Mucosa of descending colon (tissue), 3 donors: ENCODE results near the gene GOLGA6A. TPM values are rescaled to one million over a fixed set of nuclear protein-coding genes. Genes with fewer than 3 reads are reported as not detected.
"Not testable (repeated sequence)": the region's sequence is repeated elsewhere in the genome, so short reads cannot be mapped to it uniquely, and the experiment has no call there.

Experiments
- ATAC-seq: fragments of 200-7000 bp; cut with Tn5 transposase; one replicate; pipeline ENCODE4 v1.9.1; 2020; ENCODE audit warnings: mild to moderate bottlenecking, moderate library complexity
- DNase-seq, 3 donors: peaks; one replicate each; pipeline ENCODE4 v3.0.0-alpha.2; 2020
- H3K36me3 ChIP-seq: fragments of 200-600 bp; one replicate; pipeline ENCODE4 v1.8.0; 2021; ENCODE audit warnings: low read depth, mild to moderate bottlenecking
- H3K4me1 ChIP-seq: fragments of 200-600 bp; one replicate; pipeline ENCODE4 v1.8.0; 2021; ENCODE audit warnings: low read depth, mild to moderate bottlenecking
- H3K4me3 ChIP-seq: fragments of 200-600 bp; one replicate; pipeline ENCODE4 v1.8.0; 2021; ENCODE audit warnings: mild to moderate bottlenecking
- H3K9me3 ChIP-seq: fragments of 200-600 bp; one replicate; pipeline ENCODE4 v1.8.0; 2021; ENCODE audit warnings: mild to moderate bottlenecking
- intact Hi-C, 2 donors: fragments of 100-400 bp; cut with DNase I in 1 of 2; cut with micrococcal nuclease in 1 of 2; formaldehyde crosslinking; loops; one replicate each; pipeline versions ENCODE4 v1.11.0 to v1.11.1; 2022; cut with DNase I, micrococcal nuclease
- total RNA-seq, 3 donors: library from RNA; stranded (reverse); fragmentation: NEBNext Ultra II Directional in 2 of 3; extraction: Animal tissue kit (Norgen Biotek cat#: 25700) in 2 of 3; gene quantifications; one replicate each; pipeline versions ENCODE4 v1.2.1 to v1.2.4, GENCODE V29; 2021 to 2023
- TF ChIP-seq, protein P1 (sequence below): fragments of 200-600 bp; IDR thresholded peaks from one replicate; pipeline ENCODE4 v1.8.0; 2022; ENCODE audit warnings: antibody characterized with exemption, mild to moderate bottlenecking
- donor health status: DM: no; HTN: no; CAD: no; lungs with moderate emphysema.
- donor health status: DM: no; HTN: no; CAD: no.
- donor health status: DM: no; HTN: yes; CAD: no.

Gene GOLGA6A
- total RNA-seq, 3 donors from 2014 or later, result not detected

DNA sequence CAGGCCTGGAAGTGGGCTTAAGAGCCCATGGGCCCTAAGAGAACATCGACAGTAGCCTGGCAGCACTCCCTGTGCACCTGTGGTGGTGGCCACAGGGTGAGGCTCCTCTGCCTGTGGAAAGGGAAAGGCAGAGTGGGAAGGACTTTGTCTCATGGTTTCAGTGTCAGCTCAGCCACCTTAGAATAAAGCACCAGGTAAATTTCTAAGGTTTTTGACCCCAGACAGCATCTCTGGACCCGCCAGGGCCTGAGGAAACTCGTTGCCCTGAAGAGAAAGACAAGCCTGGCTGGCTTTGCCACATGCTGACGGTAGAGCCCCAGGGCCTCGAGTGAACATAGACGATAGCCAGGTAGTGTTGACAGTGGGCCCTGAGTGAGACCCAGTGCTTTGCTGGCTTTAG is 22.1 kb downstream of the GOLGA6A start:
- TF ChIP-seq, protein P1, sequence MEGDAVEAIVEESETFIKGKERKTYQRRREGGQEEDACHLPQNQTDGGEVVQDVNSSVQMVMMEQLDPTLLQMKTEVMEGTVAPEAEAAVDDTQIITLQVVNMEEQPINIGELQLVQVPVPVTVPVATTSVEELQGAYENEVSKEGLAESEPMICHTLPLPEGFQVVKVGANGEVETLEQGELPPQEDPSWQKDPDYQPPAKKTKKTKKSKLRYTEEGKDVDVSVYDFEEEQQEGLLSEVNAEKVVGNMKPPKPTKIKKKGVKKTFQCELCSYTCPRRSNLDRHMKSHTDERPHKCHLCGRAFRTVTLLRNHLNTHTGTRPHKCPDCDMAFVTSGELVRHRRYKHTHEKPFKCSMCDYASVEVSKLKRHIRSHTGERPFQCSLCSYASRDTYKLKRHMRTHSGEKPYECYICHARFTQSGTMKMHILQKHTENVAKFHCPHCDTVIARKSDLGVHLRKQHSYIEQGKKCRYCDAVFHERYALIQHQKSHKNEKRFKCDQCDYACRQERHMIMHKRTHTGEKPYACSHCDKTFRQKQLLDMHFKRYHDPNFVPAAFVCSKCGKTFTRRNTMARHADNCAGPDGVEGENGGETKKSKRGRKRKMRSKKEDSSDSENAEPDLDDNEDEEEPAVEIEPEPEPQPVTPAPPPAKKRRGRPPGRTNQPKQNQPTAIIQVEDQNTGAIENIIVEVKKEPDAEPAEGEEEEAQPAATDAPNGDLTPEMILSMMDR, result no peak
- intact Hi-C loops, result no loop called here
- ATAC-seq (no peak), DNase-seq (no peak)
- Histone ChIP-seq H3K9me3 (no peaks in the 10 kb centered on the region), H3K4me1 (no peaks in the 10 kb centered on the region), H3K36me3 (no peaks in the 10 kb centered on the region), H3K4me3 (no peak overlapping the region)

DNA sequence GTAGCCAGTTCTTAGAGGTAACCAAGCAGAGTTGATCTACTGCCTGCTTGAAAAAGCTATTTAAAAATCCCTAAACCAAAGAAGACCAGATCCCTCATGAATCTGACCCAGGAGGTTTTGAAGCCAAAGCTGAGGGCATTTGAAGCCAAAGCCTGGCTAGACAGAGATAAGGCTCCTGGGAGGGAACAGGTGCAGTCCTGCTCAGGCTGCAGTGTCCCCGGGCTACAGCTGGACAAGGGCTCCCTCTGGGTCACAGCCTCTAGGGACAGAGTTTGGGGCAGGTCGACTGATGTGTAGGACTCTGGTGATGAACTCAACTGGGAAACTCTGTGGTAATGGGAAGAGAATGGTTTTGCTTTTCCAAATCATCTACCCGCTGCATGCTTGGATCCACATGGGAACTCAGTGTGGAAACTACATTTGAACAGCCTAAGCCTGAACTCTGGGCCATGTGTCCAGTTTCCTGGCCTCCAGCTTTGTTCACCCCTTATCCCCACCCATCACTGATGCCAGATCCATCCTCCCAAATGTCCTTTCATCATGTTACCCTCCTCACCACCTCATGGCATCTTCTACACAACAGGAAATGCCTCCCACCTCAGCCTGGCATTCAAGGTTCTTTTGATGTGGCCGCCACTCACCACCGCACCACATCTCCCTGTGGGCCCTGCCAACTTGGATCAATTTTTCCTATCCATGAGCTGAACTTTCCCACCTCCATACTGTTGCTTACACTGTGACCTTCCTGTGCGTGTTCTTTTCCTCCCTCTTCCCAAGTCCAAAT is 23.1 kb downstream of the GOLGA6A start:
- H3K9me3 ChIP-seq, H3K4me1 ChIP-seq, DNase-seq, H3K36me3 ChIP-seq, H3K4me3 ChIP-seq, ATAC-seq, intact Hi-C loops: not testable (repeated sequence)

DNA sequence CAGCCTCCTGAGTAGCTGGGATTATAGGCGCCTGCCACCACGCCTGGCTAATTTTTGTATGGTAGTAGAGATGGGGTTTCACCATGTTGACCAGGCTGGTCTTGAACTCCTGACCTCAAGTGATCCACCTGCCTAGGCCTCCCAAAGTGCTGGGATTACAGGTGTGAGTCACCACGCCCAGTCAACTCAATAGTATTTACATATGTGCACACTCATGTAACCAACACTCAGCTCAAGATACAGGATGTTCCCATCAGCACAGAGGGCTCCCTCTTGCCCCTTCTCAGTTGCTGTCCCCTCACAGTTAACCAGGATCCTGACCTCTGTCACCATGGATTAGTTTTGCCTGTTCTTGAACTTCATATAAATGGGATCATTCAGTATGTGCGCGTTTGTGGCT is 26.0 kb downstream of the GOLGA6A start:
- H3K4me1 ChIP-seq, H3K36me3 ChIP-seq, intact Hi-C loops, ATAC-seq, DNase-seq, H3K9me3 ChIP-seq, H3K4me3 ChIP-seq: not testable (repeated sequence)

DNA sequence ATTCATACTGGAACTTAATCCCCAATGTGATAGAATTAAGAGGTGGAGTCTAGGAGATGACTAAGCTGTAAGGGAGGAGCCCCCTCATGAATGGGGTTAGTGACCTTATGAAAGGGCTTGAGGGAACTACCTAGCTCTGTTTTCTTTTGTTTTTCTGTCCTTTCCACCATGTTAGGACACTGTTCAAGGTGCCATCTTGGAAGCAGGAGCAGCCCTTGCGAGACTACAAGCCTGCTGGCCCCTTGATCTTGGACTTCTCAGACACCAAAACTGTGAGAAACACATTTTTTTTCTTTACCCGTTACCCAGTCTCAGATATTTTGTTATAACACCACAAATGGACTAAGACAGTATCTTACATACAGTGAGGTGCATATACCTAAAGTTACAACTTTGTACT is 26.5 kb downstream of the GOLGA6A start:
- ATAC-seq, result no peak
- intact Hi-C loops, result no loop called here
- DNase-seq, result no peak
- Histone ChIP-seq H3K4me3 (no peak overlapping the region), H3K4me1 (no peaks in the 10 kb centered on the region), H3K9me3 (no peaks in the 10 kb centered on the region), H3K36me3 (no peaks in the 10 kb centered on the region)
- TF ChIP-seq, protein P1, result no peak

DNA sequence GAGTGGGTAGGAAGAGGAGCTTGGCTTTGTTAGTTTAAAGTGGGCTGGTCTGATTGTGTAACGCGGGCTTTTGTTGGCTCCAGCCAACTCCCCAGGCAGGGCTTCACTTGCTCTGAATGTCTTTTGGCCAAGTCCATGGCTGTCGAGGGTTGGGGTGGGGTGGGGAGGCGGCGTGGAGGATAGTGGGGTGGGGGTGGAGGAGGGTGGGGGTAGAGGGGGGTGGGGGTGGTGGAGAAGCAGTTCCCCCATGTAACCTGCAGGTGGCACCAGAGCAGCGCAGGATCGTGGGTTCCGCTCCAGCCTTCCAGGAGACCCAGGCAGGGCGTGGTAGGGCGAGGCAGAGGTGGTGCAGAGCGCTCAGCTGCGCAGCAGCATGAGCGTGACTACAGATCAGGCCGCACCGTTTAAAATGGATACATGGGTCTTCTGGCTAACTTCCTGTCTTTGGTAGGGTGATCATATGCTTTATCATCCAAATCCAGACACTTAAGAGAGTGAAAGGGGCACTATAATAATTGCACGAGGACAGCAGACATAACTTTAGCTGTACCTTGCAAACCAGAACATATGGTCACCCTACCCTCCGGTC is 28.3 kb downstream of the GOLGA6A start:
- Histone ChIP-seq H3K9me3 (no peaks in the 10 kb centered on the region), H3K4me1 (no peaks in the 10 kb centered on the region), H3K36me3 (no peaks in the 10 kb centered on the region), H3K4me3 (no peak overlapping the region)
- peak; percentile 77 to 80 (median 80) for DNase-seq
- TF ChIP-seq, protein P1, result peak; percentile 54
- ATAC-seq, result peak; percentile 97
- intact Hi-C loops, result no loop called here

DNA sequence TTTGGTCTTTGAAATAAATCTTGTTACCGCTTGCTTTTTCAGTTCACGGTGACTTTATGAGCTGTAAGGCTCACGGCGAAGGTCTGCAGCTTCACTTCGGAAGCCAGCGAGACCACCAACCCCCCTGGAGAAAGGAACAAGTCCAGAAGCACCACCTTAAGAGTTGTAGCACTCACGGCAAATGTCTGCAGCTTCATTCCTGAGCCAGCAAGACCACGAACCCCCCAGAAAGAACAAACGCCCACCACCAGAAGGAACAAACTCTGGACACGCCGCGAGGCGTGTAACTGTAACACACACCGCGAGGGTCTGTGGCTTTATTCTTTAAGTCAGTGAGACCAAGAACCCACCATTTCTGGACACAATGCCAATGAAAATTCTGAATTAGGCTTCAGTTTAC is 28.8 kb downstream of the GOLGA6A start:
- DNase-seq (no peak), ATAC-seq (no peak)
- intact Hi-C loops, result no loop called here
- Histone ChIP-seq H3K36me3 (no peaks in the 10 kb centered on the region), H3K4me1 (no peaks in the 10 kb centered on the region), H3K9me3 (no peaks in the 10 kb centered on the region), H3K4me3 (no peak overlapping the region)
- TF ChIP-seq, protein P1, result no peak

DNA sequence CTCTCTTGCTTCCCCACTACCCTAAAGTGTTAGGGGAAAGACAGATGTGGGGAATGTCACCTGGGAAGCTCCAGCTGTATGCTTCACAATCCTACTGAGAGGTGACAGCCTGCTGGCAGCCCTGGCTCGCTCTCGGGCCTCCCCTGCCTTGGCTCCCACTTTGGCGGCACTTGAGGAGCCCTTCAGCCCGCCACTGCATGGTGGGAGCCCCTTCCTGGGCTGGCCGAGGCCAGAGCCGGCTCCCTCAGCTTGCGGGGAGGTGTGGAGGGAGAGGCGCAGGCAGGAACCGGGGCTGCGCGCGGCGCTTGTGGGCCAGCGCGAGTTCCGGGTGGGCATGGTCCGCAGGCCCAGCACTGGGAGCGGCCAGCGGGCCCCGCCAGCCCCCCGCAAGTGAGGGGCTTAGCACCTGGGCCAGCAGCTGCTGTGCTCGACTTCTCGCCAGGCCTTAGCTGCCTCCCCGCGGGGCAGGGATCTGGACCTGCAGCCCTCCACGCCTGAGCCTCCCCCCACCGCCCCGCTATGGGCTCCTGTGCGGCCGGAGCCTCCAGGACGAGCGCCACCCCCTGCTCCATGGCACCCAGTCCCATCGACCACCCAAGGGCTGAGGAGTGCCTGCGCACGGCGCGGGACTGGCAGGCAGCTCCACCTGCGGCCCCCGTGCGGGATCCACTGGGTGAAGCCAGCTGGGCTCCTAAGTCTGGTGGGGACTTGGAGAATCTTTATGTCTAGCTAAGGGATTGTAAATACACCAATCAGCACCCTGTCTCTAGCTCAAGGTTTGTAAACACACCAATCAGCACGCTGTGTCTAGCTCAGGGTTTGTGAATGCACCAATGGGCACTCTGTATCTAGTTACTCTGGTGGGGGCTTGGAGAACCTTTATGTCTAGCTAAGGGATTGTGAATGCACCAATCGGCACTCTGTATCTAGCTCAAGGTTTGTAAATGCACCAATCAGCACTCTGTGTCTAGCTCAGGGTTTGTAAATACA is 29.8 kb downstream of the GOLGA6A start:
- ATAC-seq, intact Hi-C loops, H3K36me3 ChIP-seq, H3K4me3 ChIP-seq, DNase-seq, H3K9me3 ChIP-seq, H3K4me1 ChIP-seq: not testable (repeated sequence)
